Progenitor cell of endocrine pancreas (in vitro differentiated cells): ENCODE measurements around the gene DUSP19. TPM values are rescaled to one million over a fixed set of nuclear protein-coding genes. Genes with fewer than 3 reads are reported as not detected.

ENCODE experiments used
- DNase-seq: peaks from one replicate; pipeline ENCODE4 v3.0.0; 2021; ENCODE audit warnings: low spot score; ENCODE audit not compliant: unreplicated experiment
- H3K27ac Mint-ChIP-seq: 2 replicates; pipeline ENCODE4 v1.8.0; 2021; ENCODE audit warnings: mild to moderate bottlenecking, moderate library complexity, mixed read lengths
- H3K27me3 Mint-ChIP-seq: 2 replicates; pipeline ENCODE4 v1.8.0; 2021; ENCODE audit warnings: mixed read lengths
- H3K36me3 Mint-ChIP-seq: 2 replicates; pipeline ENCODE4 v1.8.0; 2022; ENCODE audit warnings: mixed read lengths; ENCODE audit not compliant: insufficient read depth
- H3K4me1 Mint-ChIP-seq: 2 replicates; pipeline ENCODE4 v1.8.0; 2021; ENCODE audit warnings: low read depth, mixed read lengths
- H3K4me3 Mint-ChIP-seq: 2 replicates; pipeline ENCODE4 v1.8.0; 2021; ENCODE audit warnings: low read depth, mild to moderate bottlenecking, moderate library complexity, mixed read lengths
- H3K9me3 Mint-ChIP-seq: 2 replicates; pipeline ENCODE4 v1.8.0; 2021; ENCODE audit warnings: low read depth, mixed read lengths
- CTCF ChIP-seq: fragments of 200-600 bp; sonication (generic); IDR thresholded peaks from one replicate; pipeline ENCODE4 v1.5.0; 2021; ENCODE audit warnings: antibody characterized with exemption, mild to moderate bottlenecking; ENCODE audit not compliant: unreplicated experiment
- total RNA-seq: library from RNA; stranded (reverse); gene quantifications from 2 replicates; pipeline ENCODE4 v1.2.1, GENCODE V29; 2021

Gene DUSP19
- total RNA-seq, 1 donor from 2014 or later: 1.9 TPM

- Mint-ChIP-seq H3K27ac (peak overlapping the region; percentile 76), H3K9me3 (no peaks in the 10 kb centered on the region), H3K36me3 (no peaks in the 10 kb centered on the region), H3K4me3 (peak overlapping the region; percentile 92), H3K4me1 (peaks cover 34% of the 10 kb centered on the region), H3K27me3 (peaks cover 9% of the 10 kb centered on the region)
- no peak for DNase-seq
- TF ChIP-seq CTCF: no peak
Observed at GRCh38 chr2:183035298-183035953, 43.1 kb upstream of the DUSP19 start.

GRCh38 chr2:183035954-183036669 lies 42.4 kb upstream of the DUSP19 start:
- TF ChIP-seq CTCF: no peak
- H3K9me3 Mint-ChIP-seq: no peaks in the 10 kb centered on the region
- no peak for DNase-seq
- peak overlapping the region; percentile 92 for H3K4me3 Mint-ChIP-seq
- no peaks in the 10 kb centered on the region for H3K36me3 Mint-ChIP-seq
- peak overlapping the region; percentile 98 for H3K27ac Mint-ChIP-seq
- peaks cover 10% of the 10 kb centered on the region for H3K27me3 Mint-ChIP-seq
- peaks cover 34% of the 10 kb centered on the region for H3K4me1 Mint-ChIP-seq

- peaks cover 16% of the 10 kb centered on the region for H3K27me3 Mint-ChIP-seq
- no peak for TF ChIP-seq CTCF
- H3K36me3 Mint-ChIP-seq: no peaks in the 10 kb centered on the region
- no peak for DNase-seq
- H3K27ac Mint-ChIP-seq: peak overlapping the region; percentile 98
- peak overlapping the region; percentile 92 for H3K4me3 Mint-ChIP-seq
- peaks cover 29% of the 10 kb centered on the region for H3K4me1 Mint-ChIP-seq
- no peaks in the 10 kb centered on the region for H3K9me3 Mint-ChIP-seq
Observed at GRCh38 chr2:183037074-183037552, 41.4 kb upstream of the DUSP19 start.

GRCh38 chr2:183037553-183038340 lies 40.8 kb upstream of the DUSP19 start:
- peaks cover 27% of the 10 kb centered on the region for H3K4me1 Mint-ChIP-seq
- DNase-seq: peak; percentile 44
- no peak for TF ChIP-seq CTCF
- no peaks in the 10 kb centered on the region for H3K9me3 Mint-ChIP-seq
- H3K4me3 Mint-ChIP-seq: peak overlapping the region; percentile 92
- peak overlapping the region; percentile 98 for H3K27ac Mint-ChIP-seq
- H3K36me3 Mint-ChIP-seq: no peaks in the 10 kb centered on the region
- H3K27me3 Mint-ChIP-seq: peaks cover 21% of the 10 kb centered on the region
